ENCODE measurements around the gene SERPINB8. TPM values are rescaled to one million over a fixed set of nuclear protein-coding genes. Genes with fewer than 3 reads are reported as not detected.
A peak's percentile ranks its signal among the peaks of the same experiment; 100 is the strongest.

SERPINB8 gene
- total RNA-seq, 1 donor from 2014 or later: 14.1 TPM

DNA sequence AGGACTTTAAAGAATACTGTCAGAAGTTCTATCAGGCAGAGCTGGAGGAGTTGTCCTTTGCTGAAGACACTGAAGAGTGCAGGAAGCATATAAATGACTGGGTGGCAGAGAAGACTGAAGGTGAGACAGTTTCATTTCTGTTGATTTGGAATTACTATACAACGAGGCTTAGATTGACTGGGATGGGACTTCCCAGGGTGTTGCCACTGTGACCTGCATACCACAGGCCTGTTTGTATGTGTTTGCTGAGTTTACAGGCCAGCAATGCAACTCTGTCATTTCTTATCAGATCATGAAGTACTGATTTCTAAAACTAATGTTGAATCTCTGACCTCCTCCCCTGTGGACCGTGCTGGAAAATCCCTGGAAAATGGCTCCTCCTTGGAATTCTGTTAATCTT, 11.8 kb downstream of the SERPINB8 start:
- no peaks in the 10 kb centered on the region for H3K9me3 Mint-ChIP-seq (ENCODE audit: unreplicated experiment)
- H3K36me3 ChIP-seq (ENCODE audit: insufficient read depth, low read length): peaks cover 35% of the 10 kb centered on the region
- TF ChIP-seq, protein P1, sequence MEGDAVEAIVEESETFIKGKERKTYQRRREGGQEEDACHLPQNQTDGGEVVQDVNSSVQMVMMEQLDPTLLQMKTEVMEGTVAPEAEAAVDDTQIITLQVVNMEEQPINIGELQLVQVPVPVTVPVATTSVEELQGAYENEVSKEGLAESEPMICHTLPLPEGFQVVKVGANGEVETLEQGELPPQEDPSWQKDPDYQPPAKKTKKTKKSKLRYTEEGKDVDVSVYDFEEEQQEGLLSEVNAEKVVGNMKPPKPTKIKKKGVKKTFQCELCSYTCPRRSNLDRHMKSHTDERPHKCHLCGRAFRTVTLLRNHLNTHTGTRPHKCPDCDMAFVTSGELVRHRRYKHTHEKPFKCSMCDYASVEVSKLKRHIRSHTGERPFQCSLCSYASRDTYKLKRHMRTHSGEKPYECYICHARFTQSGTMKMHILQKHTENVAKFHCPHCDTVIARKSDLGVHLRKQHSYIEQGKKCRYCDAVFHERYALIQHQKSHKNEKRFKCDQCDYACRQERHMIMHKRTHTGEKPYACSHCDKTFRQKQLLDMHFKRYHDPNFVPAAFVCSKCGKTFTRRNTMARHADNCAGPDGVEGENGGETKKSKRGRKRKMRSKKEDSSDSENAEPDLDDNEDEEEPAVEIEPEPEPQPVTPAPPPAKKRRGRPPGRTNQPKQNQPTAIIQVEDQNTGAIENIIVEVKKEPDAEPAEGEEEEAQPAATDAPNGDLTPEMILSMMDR (IDR thresholded peaks at IDR 0.05; ENCODE audit: insufficient read depth, low read depth, low read length): no peak
- no peak for TF ChIP-seq EZH2 (IDR thresholded peaks at IDR 0.05; ENCODE audit: insufficient read depth, low read length)
- H3K79me2 ChIP-seq (ENCODE audit: insufficient read depth, low read length): peaks cover 22% of the 10 kb centered on the region
- no peak overlapping the region for H2AFZ ChIP-seq (ENCODE audit: low read depth, low read length)
- H3K9me3 ChIP-seq (ENCODE audit: insufficient read depth, low read depth, low read length): no peaks in the 10 kb centered on the region
- DNase-seq (ENCODE audit: low read depth): no peak
- H4K20me1 ChIP-seq (ENCODE audit: insufficient read depth, low read length): no peaks in the 10 kb centered on the region
- H3K27ac ChIP-seq (ENCODE audit: low read depth, low read length): no peak overlapping the region
- H3K4me1 ChIP-seq (ENCODE audit: insufficient read depth, low read length): peaks cover 5% of the 10 kb centered on the region
- FAIRE-seq: no peak
- no peak overlapping the region for H3K4me2 ChIP-seq (ENCODE audit: low read length)
- peaks cover 6% of the 10 kb centered on the region for H3K36me3 Mint-ChIP-seq (ENCODE audit: low read depth, unreplicated experiment)
- H3K27me3 ChIP-seq (ENCODE audit: insufficient read depth, low read length): no peaks in the 10 kb centered on the region
- H3K27ac Mint-ChIP-seq (ENCODE audit: unreplicated experiment): no peak overlapping the region
- peaks cover 4% of the 10 kb centered on the region for H3K4me1 Mint-ChIP-seq (ENCODE audit: low read depth, unreplicated experiment)
- no peaks in the 10 kb centered on the region for H3K27me3 Mint-ChIP-seq (ENCODE audit: low read depth, unreplicated experiment)
- no peak overlapping the region for H3K9ac ChIP-seq (ENCODE audit: low read length)
- H3K4me3 ChIP-seq (ENCODE audit: insufficient read depth, low read depth, low read length): no peak overlapping the region
- no peak overlapping the region for H3K4me3 Mint-ChIP-seq (ENCODE audit: unreplicated experiment)

DNA sequence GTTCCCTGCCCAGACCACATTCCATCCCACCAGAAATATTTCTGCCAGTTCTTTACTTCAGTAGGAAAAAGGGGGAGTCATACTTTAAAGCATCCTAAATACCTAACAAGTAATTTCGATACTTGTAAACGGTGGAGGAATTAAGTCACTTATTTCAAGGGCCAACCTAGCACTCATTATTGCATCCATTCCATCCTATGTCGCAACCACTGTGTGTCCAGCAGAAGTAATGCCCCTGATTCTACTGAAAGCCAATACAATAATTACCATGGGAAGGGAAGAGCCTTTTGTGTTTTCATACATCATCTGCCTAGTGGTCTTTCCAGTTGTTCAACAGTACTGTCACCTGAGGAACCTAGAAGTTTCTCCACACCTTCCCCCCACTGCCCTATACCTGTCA, 12.5 kb downstream of the SERPINB8 start:
- H3K27ac Mint-ChIP-seq (ENCODE audit: unreplicated experiment): no peak overlapping the region
- H3K27me3 ChIP-seq (ENCODE audit: insufficient read depth, low read length): no peaks in the 10 kb centered on the region
- H3K4me3 Mint-ChIP-seq (ENCODE audit: unreplicated experiment): no peak overlapping the region
- H3K27me3 Mint-ChIP-seq (ENCODE audit: low read depth, unreplicated experiment): no peaks in the 10 kb centered on the region
- H3K27ac ChIP-seq (ENCODE audit: low read depth, low read length): no peak overlapping the region
- peaks cover 5% of the 10 kb centered on the region for H3K4me1 ChIP-seq (ENCODE audit: insufficient read depth, low read length)
- DNase-seq (ENCODE audit: low read depth) (no peak), FAIRE-seq (no peak)
- no peaks in the 10 kb centered on the region for H4K20me1 ChIP-seq (ENCODE audit: insufficient read depth, low read length)
- TF ChIP-seq, protein P1 (IDR thresholded peaks at IDR 0.05; ENCODE audit: insufficient read depth, low read depth, low read length): no peak
- TF ChIP-seq EZH2 (IDR thresholded peaks at IDR 0.05; ENCODE audit: insufficient read depth, low read length): no peak
- H3K36me3 Mint-ChIP-seq (ENCODE audit: low read depth, unreplicated experiment): peaks cover 10% of the 10 kb centered on the region
- no peak overlapping the region for H3K4me3 ChIP-seq (ENCODE audit: insufficient read depth, low read depth, low read length)
- no peak overlapping the region for H3K4me2 ChIP-seq (ENCODE audit: low read length)
- H3K79me2 ChIP-seq (ENCODE audit: insufficient read depth, low read length): peaks cover 18% of the 10 kb centered on the region
- H3K9ac ChIP-seq (ENCODE audit: low read length): no peak overlapping the region
- no peaks in the 10 kb centered on the region for H3K9me3 Mint-ChIP-seq (ENCODE audit: unreplicated experiment)
- H3K4me1 Mint-ChIP-seq (ENCODE audit: low read depth, unreplicated experiment): peaks cover 4% of the 10 kb centered on the region
- no peak overlapping the region for H2AFZ ChIP-seq (ENCODE audit: low read depth, low read length)
- H3K36me3 ChIP-seq (ENCODE audit: insufficient read depth, low read length): peaks cover 39% of the 10 kb centered on the region
- H3K9me3 ChIP-seq (ENCODE audit: insufficient read depth, low read depth, low read length): no peaks in the 10 kb centered on the region

DNA sequence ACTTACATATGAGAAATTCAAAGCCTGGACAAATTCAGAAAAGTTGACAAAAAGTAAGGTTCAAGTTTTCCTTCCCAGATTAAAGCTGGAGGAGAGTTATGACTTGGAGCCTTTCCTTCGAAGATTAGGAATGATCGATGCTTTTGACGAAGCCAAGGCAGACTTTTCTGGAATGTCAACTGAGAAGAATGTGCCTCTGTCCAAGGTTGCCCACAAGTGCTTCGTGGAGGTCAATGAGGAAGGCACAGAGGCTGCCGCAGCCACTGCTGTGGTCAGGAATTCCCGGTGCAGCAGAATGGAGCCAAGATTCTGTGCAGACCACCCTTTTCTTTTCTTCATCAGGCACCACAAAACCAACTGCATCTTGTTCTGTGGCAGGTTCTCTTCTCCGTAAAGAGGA, 17.0 kb downstream of the SERPINB8 start:
- Histone ChIP-seq H3K9me3 (ENCODE audit: insufficient read depth, low read depth, low read length) (no peaks in the 10 kb centered on the region), H3K27ac (ENCODE audit: low read depth, low read length) (no peak overlapping the region), H3K27me3 (ENCODE audit: insufficient read depth, low read length) (no peaks in the 10 kb centered on the region), H3K36me3 (ENCODE audit: insufficient read depth, low read length) (peaks cover 34% of the 10 kb centered on the region), H4K20me1 (ENCODE audit: insufficient read depth, low read length) (no peaks in the 10 kb centered on the region), H3K4me1 (ENCODE audit: insufficient read depth, low read length) (no peaks in the 10 kb centered on the region), H3K4me2 (ENCODE audit: low read length) (no peak overlapping the region), H3K79me2 (ENCODE audit: insufficient read depth, low read length) (no peaks in the 10 kb centered on the region), H3K4me3 (ENCODE audit: insufficient read depth, low read depth, low read length) (no peak overlapping the region), H3K9ac (ENCODE audit: low read length) (no peak overlapping the region), H2AFZ (ENCODE audit: low read depth, low read length) (no peak overlapping the region)
- no peak overlapping the region for H3K4me3 Mint-ChIP-seq (ENCODE audit: unreplicated experiment)
- TF ChIP-seq, protein P1 (IDR thresholded peaks at IDR 0.05; ENCODE audit: insufficient read depth, low read depth, low read length): no peak
- TF ChIP-seq EZH2 (IDR thresholded peaks at IDR 0.05; ENCODE audit: insufficient read depth, low read length): no peak
- DNase-seq (ENCODE audit: low read depth): peak; percentile 4
- H3K4me1 Mint-ChIP-seq (ENCODE audit: low read depth, unreplicated experiment): no peaks in the 10 kb centered on the region
- no peak for FAIRE-seq
- H3K27me3 Mint-ChIP-seq (ENCODE audit: low read depth, unreplicated experiment): no peaks in the 10 kb centered on the region
- peaks cover 10% of the 10 kb centered on the region for H3K36me3 Mint-ChIP-seq (ENCODE audit: low read depth, unreplicated experiment)
- H3K9me3 Mint-ChIP-seq (ENCODE audit: unreplicated experiment): no peaks in the 10 kb centered on the region
- no peak overlapping the region for H3K27ac Mint-ChIP-seq (ENCODE audit: unreplicated experiment)
